WTC11 (cell line): ENCODE data around the gene ABCC6. TPM values are rescaled to one million over a fixed set of nuclear protein-coding genes. Genes with fewer than 3 reads are reported as not detected.

ENCODE experiments used
- ATAC-seq: fragments of 200-7000 bp; cut with Tn5 transposase; 2 replicates; pipeline ENCODE4 v1.10.0; 2021; ENCODE audit warnings: mild to moderate bottlenecking, moderate library complexity
- CTCF ChIA-PET: fragments of 300-600 bp; sonication (Branson Sonifier 250); formaldehyde crosslinking; loops from one replicate; lab custom pipeline; 2021; ENCODE audit warnings: antibody characterized with exemption; lab: Charles Lee
- POLR2A ChIA-PET: fragments of 350-600 bp; sonication (Branson Sonifier 250); formaldehyde crosslinking; loops from one replicate; lab custom pipeline; 2021; ENCODE audit warnings: antibody characterized with exemption; lab: Charles Lee
- DNase-seq: peaks from one replicate; pipeline ENCODE4 v3.0.0; 2021; ENCODE audit warnings: low spot score
- H3K27ac Mint-ChIP-seq: 2 replicates; pipeline ENCODE4 v1.8.0; 2021; ENCODE audit warnings: mixed read lengths
- H3K27me3 Mint-ChIP-seq: 2 replicates; pipeline ENCODE4 v1.8.0; 2021; ENCODE audit warnings: low read depth, mild to moderate bottlenecking, moderate library complexity, mixed read lengths
- H3K36me3 Mint-ChIP-seq: 2 replicates; pipeline ENCODE4 v1.8.0; 2021; ENCODE audit warnings: mixed read lengths
- H3K4me1 Mint-ChIP-seq: 2 replicates; pipeline ENCODE4 v1.8.0; 2022; ENCODE audit warnings: mixed read lengths
- H3K4me3 Mint-ChIP-seq: 2 replicates; pipeline ENCODE4 v1.8.0; 2021; ENCODE audit warnings: mild to moderate bottlenecking, moderate library complexity, mixed read lengths
- H3K9me3 Mint-ChIP-seq: 2 replicates; pipeline ENCODE4 v1.8.0; 2021; ENCODE audit warnings: mixed read lengths
- ATF2 ChIP-seq: sonication (generic); formaldehyde crosslinking; IDR thresholded peaks from 2 replicates; pipeline ENCODE4 v1.8.1; 2022; ENCODE audit warnings: low read depth, missing genetic modification reagents, borderline replicate concordance
- ELF4 ChIP-seq: sonication (generic); formaldehyde crosslinking; IDR thresholded peaks from 2 replicates; pipeline ENCODE4 v1.8.1; 2022; ENCODE audit warnings: low read depth, mild to moderate bottlenecking, moderate library complexity, missing genetic modification reagents
- HMGXB4 ChIP-seq: sonication (generic); formaldehyde crosslinking; IDR thresholded peaks from 2 replicates; pipeline ENCODE4 v1.8.1; 2023; ENCODE audit warnings: mild to moderate bottlenecking, moderate library complexity, missing genetic modification reagents
- KAT7 ChIP-seq: sonication (generic); formaldehyde crosslinking; IDR thresholded peaks from 2 replicates; pipeline ENCODE4 v1.8.1; 2023; ENCODE audit warnings: missing genetic modification reagents, mild to moderate bottlenecking, borderline replicate concordance
- MXD4 ChIP-seq: fragments of 250-450 bp; sonication (Bioruptor Pico); IDR thresholded peaks from 2 replicates; pipeline ENCODE4 v1.8.0; 2021; ENCODE audit warnings: mild to moderate bottlenecking, moderate library complexity, borderline replicate concordance
- NFE2L1 ChIP-seq: sonication (generic); formaldehyde crosslinking; IDR thresholded peaks from 2 replicates; pipeline ENCODE4 v1.8.1; 2023; ENCODE audit warnings: missing genetic modification reagents
- NR1H2 ChIP-seq: sonication (generic); formaldehyde crosslinking; IDR thresholded peaks from 2 replicates; pipeline ENCODE4 v1.9.0; 2021; ENCODE audit warnings: mild to moderate bottlenecking, moderate library complexity, missing genetic modification reagents
- NR2C2 ChIP-seq: sonication (generic); formaldehyde crosslinking; IDR thresholded peaks from 2 replicates; pipeline ENCODE4 v1.8.0; 2022; ENCODE audit warnings: mild to moderate bottlenecking, missing genetic modification reagents
- NR3C1 ChIP-seq: sonication (generic); formaldehyde crosslinking; conservative IDR thresholded peaks from 2 replicates; pipeline ENCODE4 v1.8.1; 2023; ENCODE audit warnings: low read depth, mild to moderate bottlenecking, missing genetic modification reagents
- TEAD1 ChIP-seq: sonication (generic); formaldehyde crosslinking; IDR thresholded peaks from 2 replicates; pipeline ENCODE4 v1.8.0; 2022; ENCODE audit warnings: mild to moderate bottlenecking, missing genetic modification reagents
- TEAD4 ChIP-seq: sonication (generic); formaldehyde crosslinking; IDR thresholded peaks from 2 replicates; pipeline ENCODE4 v1.8.0; 2022; ENCODE audit warnings: mild to moderate bottlenecking, missing genetic modification reagents
- ZMAT4 ChIP-seq: fragments of 250-450 bp; sonication (Bioruptor Pico); IDR thresholded peaks from 2 replicates; pipeline ENCODE4 v1.9.0; 2021; ENCODE audit warnings: mild to moderate bottlenecking
- ZNF121 ChIP-seq: sonication (generic); formaldehyde crosslinking; IDR thresholded peaks from 2 replicates; pipeline ENCODE4 v1.8.0; 2023; ENCODE audit warnings: missing genetic modification reagents
- ZNF219 ChIP-seq: sonication (generic); formaldehyde crosslinking; IDR thresholded peaks from 2 replicates; pipeline ENCODE4 v1.8.0; 2023; ENCODE audit warnings: missing genetic modification reagents, mild to moderate bottlenecking, borderline replicate concordance
- ZNF317 ChIP-seq: sonication (generic); formaldehyde crosslinking; IDR thresholded peaks from 2 replicates; pipeline ENCODE4 v1.8.1; 2023; ENCODE audit warnings: low read depth, mild to moderate bottlenecking, moderate library complexity, missing genetic modification reagents, borderline replicate concordance
- ZNF512 ChIP-seq: sonication (generic); formaldehyde crosslinking; IDR thresholded peaks from 2 replicates; pipeline ENCODE4 v1.8.1; 2022; ENCODE audit warnings: missing genetic modification reagents, borderline replicate concordance
- total RNA-seq: library from RNA; stranded (reverse); gene quantifications from 3 replicates; pipeline ENCODE4 v1.2.3, GENCODE V29; 2021

Gene ABCC6
- total RNA-seq, 1 experiment from 2014 or later, result 1.3 TPM

DNA sequence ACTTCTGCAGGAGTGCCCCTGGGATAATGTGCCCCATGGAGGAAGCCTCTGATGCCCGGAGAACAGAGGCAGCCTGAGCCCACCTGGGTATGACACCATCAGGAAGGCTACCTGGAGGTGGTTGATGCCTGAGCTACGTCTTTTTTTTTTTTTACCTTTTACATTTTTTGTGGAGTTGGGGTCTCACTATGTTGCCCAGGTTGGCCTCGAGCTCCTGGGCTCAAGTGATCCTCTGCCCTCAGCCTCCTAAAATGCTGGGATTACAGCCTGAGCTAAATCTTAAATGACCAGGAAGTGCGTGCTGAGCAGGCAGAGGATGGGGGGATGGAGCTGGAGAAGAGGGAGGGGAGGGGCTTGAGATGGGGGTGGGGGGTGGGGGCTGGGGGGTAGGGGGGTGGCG, 32.7 kb downstream of the ABCC6 start:
- Mint-ChIP-seq H3K4me3 (no peak overlapping the region), H3K36me3 (no peaks in the 10 kb centered on the region), H3K27ac (no peak overlapping the region), H3K27me3 (no peaks in the 10 kb centered on the region; the same call in 1 of the 2 replicates), H3K9me3 (no peaks in the 10 kb centered on the region), H3K4me1 (peaks cover 10% of the 10 kb centered on the region)
- no peak for DNase-seq
- CTCF ChIA-PET, result interaction anchor here (0.8 kb wide), 1 partner anchor 413 kb away, joined by 3 read pairs; no protein-coding TSS in a partner anchor
- POLR2A ChIA-PET, result no interaction called here
- no peak for ATAC-seq
- TF ChIP-seq ZNF121 (CRISPR knock-in tag), result peak; percentile 62; the same call in 1 of the 2 replicates
- TF ChIP-seq NR3C1 (CRISPR knock-in tag), result no peak

DNA sequence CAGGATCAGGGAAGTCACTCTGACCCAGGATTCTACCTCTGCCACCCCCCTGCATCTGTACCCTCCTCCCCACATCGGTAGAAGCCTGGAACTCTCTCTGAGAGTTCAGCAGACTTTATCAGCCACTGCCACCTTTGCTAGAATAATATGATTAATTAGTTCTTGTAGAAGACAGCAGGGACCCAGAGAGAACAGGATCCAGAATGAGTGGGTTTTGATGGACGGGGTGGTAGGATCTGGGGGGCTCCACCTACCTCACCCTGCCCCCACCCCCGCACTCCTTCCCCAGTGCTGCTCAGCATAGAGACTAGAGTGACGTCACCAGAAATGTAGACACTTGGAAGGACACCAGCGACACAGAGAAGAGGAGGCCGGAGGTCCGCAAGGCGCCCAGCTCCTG, 33.5 kb downstream of the ABCC6 start:
- no peaks in the 10 kb centered on the region for H3K9me3 Mint-ChIP-seq
- CTCF ChIA-PET, result interaction anchor here (0.8 kb wide), 1 partner anchor 412 kb away, joined by 3 read pairs; no protein-coding TSS in a partner anchor
- H3K4me1 Mint-ChIP-seq, result peaks cover 10% of the 10 kb centered on the region
- TF ChIP-seq MXD4 (no peak), TEAD1 (CRISPR knock-in tag) (no peak), ATF2 (CRISPR knock-in tag) (no peak), NFE2L1 (no peak), TEAD4 (CRISPR knock-in tag) (no peak), KAT7 (CRISPR knock-in tag) (no peak), ZNF219 (no peak), ZNF512 (CRISPR knock-in tag) (no peak), HMGXB4 (CRISPR knock-in tag) (no peak)
- DNase-seq (no peak), ATAC-seq (no peak)
- no peak overlapping the region for H3K27ac Mint-ChIP-seq
- no peaks in the 10 kb centered on the region; the same call in 1 of the 2 replicates for H3K27me3 Mint-ChIP-seq
- H3K4me3 Mint-ChIP-seq, result no peak overlapping the region
- H3K36me3 Mint-ChIP-seq, result no peaks in the 10 kb centered on the region
- POLR2A ChIA-PET, result no interaction called here

GRCh38 chr16:16188827-16189226, 34.5 kb downstream of the ABCC6 start:
- H3K27ac Mint-ChIP-seq, result no peak overlapping the region
- no peaks in the 10 kb centered on the region; the same call in 1 of the 2 replicates for H3K27me3 Mint-ChIP-seq
- H3K36me3 Mint-ChIP-seq, result no peaks in the 10 kb centered on the region
- ChIA-PET POLR2A (no interaction called here), CTCF (interaction anchor here (1.1 kb wide), 1 partner anchor 314 kb away, joined by 5 read pairs; no protein-coding TSS in a partner anchor)
- peaks cover 10% of the 10 kb centered on the region for H3K4me1 Mint-ChIP-seq
- no peak for DNase-seq
- H3K9me3 Mint-ChIP-seq, result no peaks in the 10 kb centered on the region
- TF ChIP-seq NR3C1 (CRISPR knock-in tag) (no peak), ZNF317 (CRISPR knock-in tag) (no peak), ZMAT4 (CRISPR knock-in tag) (no peak), ELF4 (CRISPR knock-in tag) (no peak), NR2C2 (CRISPR knock-in tag) (no peak), MXD4 (no peak), NR1H2 (no peak)
- ATAC-seq, result no peak
- H3K4me3 Mint-ChIP-seq, result no peak overlapping the region
